GM19395 (cell line): ENCODE results near the gene CRTC3.
"Not testable (repeated sequence)": the region's sequence is repeated elsewhere in the genome, so short reads cannot be mapped to it uniquely, and the experiment has no call there.

Source experiments
- ATAC-seq: cut with Tn5 transposase; IDR thresholded peaks from one replicate; pipeline ENCODE4 v1.9.1; 2021; ENCODE audit warnings: mild to moderate bottlenecking, moderate library complexity; ENCODE audit not compliant: unreplicated experiment

CRTC3 gene

DNA sequence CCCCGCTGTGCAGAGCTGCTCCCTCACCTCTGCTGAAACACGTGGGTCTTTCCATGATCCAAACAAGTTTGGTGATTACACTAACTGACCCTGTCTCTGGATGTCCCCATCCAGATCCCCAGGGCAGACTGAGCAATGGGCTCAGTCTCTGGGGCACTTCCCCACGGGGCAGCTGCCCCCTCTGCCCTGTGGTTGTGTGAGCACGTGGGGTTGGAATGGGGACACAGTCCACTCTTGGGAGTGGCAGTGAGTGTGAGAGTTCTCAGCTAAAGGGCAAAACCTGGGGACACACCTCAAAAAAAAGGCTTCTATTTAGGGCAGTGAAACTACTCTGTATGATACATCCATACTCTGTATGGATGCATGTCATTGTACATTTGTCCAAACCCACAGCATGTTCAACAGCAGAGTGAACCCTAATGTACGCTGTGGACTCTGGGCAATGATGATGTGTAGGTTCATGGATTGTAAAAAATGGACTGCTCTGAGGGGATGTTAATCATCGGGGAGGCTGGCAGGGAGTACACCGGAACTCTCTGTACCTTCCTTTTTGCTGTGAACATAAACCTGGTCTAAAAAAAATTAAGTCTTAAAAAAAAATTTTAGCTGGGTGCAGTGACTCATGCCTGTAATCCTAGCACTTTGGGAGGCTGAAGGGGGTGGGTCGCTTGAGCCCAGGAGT, 137.5 kb downstream of the CRTC3 start:
- ATAC-seq: no peak

DNA sequence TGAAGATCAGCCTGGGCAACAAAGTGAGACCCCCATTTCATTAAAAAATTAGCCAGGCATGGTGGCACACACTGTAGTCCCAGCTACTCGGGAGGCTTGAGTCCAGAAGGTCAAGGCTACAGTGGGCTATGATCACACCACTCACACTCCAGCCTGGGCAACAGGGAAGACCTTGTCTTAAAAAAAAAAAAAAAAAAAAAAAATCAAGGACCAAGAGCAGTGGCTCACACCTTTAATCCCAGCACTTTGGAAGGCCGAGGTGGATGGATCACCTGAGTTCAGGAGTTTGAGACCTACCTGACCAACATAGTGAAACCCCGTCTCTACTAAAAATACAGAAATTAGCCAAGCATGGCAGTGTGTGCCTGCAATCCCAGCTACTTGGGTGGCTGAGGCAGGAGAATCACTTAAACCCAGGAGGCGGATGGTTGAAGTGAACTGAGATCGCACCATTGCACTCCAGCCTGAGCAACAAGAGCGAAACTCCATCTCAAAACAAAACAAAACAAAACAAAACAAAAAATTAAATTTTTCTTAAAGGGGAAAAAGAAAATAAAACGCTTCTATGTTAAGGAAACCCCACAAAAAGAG, 138.1 kb downstream of the CRTC3 start:
- ATAC-seq: not testable (repeated sequence)

DNA sequence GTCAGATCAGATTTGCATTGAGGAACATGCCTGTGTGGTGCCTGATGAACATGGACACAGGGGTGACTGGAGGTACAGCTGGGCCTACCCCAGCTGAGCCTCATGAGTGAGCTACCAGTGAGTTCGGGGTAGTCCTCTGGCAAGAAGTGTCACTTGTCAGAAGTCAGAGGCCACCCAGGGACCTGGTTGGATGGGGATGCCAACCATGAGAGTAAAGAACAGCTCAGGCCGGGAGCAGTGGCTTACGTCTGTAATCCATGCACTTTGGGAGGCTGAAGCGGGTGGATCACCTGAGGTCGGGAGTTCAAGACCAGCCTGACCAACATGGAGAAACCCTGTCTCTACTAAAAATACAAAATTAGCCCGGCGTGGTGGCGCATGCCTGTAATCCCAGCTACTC, 140.9 kb downstream of the CRTC3 start:
- ATAC-seq: not testable (repeated sequence)

DNA sequence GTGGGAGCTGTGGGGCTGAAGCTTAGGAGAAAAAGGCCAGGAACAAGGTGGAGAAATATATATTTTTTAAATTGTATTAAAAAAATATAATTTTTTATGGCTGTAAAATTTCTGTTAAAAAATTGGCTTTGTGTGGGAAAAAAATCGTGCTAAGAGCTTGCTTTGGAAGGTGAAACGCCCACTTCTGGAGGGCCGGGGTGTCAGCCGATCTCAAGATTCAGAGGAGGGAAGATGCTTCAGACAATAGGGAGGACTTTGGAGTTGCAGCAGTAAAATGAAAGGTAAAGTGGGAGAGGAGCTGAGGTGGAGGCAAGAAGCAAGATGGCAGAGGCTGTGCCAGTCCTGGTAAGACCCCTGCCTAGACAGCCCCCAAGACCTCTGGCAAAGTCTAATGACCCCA, 141.5 kb downstream of the CRTC3 start:
- ATAC-seq: no peak

DNA sequence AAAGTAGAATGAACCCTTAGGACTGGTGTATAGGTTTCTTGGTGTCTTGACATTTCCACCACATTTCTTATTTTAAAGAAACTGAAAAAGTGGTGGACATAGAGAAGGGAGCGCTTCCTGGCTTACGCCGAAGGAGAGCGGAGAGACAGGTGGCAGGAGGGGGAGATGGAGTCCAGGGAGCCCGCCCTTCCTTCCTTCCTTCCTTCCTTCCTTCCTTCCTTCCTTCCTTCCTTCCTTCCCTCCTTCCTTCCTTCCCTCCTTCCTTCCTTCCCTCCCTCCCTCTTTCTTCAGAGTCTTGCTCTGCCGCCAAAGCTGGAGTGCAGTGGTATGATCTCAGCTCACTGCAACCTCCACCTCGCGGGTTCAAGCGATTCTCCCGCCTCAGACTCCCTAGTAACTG, 143.6 kb downstream of the CRTC3 start:
- not testable (repeated sequence) for ATAC-seq

DNA sequence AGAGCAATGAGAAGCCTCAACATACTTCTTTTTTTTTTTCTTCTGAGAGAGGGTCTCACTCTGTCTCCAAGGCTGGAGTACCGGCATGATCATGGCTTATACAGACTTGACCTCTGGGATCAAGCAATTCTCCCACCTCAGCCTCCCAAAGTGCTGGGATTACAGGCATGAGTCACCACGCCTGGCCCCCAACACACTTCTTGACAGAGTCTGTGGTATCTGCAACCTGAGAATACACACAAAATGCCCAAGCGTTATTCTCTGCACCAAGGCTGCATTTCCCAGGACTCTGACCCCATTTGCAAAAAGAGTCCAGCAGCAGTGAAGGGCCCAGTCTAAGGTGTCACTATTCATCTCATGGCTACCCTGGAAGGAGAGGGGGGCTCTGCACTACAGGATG, 144.8 kb downstream of the CRTC3 start:
- no peak for ATAC-seq

DNA sequence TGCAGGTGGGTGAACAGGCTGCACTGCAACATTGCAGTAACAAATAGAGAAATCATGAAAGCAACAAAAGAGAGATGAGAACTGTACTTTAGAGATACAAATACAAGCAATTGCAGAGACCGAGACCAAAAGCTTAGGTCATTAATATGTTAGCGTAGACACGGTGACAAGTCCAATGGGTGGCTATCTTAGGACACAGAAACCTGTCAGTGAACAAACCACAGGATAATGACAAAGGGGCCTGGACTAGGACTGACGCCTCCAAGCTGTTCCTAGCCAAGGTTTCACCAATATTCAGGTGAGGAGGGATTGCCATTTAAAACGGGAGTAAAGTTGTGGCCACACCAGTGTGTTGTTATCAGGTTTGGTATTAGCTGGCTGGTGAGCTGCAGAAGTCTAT, 145.7 kb downstream of the CRTC3 start:
- ATAC-seq: no peak

DNA sequence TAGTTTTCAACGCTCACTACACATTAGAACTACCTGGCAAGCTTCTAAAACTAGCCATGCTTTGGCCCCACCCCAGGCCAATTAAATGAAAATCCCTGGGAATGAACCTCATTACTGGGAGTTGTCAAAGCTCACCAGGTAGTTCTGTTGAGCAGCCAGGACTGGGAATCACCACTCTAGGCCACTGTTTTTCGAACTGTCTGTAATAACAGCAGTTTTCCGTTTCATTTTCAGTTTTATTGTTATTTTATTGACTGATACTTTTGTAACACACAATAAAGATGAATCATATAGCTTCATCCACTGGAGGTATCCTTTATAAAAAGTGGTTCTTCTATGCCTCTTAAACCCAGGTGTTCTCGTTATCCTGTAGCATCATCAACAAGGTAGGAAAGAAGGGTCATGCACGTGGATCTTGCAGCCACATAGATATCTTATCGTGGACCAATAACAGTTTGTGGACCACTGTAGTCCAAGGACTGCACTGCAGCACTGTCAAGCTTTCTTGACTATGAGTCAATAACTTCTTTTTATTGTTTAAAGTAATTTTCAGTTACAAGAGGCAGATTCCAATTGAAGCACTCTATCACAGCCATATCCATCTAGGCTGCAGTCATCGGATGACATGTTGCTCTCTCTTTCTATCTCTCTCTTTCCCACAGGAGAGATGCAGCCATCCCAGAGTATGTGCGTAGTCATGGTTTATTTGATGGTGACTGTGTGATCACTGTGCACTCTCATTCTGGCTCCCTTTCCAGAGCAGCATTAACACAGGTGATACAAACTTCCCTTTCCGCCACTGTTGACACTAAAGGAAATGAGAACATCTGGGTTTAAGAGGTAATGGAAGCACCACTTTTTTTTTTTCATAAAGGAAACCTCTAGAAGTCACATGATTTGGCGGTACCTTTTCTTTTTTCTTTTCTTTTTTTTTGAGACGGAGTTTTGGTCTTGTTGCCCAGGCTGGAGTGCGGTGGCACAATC, 148.4 kb downstream of the CRTC3 start:
- ATAC-seq: no peak

DNA sequence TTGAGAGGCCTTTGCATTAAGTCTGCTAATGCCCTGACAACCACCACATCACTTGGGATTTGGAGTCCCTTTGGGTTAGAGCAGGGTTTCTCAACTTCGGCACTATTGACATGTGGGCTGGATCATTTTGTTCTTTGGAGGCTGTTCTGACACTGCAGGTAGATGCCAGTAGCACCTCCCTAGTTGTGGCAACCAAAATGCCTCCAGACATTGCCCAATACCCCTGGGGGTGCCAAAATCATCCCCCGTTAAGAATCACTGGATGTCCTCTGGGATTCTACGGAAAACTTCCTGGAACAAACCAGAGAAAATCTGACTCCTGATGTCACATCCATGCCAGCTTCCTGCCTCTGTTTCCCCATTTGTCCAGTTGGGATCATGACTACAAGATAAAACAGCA, 150.2 kb downstream of the CRTC3 start:
- no peak for ATAC-seq

DNA sequence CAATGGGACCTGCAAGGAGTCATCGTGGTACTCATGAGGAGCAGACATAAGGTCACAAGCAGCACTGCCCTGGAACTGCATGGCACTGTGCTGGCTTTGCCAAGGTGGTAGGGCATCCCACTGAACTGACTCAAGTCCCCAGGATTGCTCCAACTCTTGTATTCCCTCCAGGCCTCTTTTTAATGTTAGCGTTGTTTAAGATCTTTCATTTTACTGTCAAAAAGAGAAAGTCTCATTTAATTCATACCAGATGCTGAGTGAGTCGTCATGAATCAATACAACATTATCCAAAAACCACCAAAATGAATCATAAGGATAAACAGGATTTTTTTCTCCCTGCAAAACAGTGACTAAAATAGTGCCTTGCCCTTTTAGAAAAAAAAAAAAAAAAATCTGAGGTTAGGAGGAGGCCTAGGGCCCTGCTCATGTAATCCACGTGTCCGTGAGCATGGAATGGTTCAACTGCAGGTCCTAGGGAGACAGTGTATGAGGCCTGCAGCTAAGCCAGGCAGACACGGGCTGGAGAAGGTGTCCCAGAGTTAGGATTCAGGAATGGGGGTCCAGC, 150.7 kb downstream of the CRTC3 start:
- ATAC-seq: no peak

DNA sequence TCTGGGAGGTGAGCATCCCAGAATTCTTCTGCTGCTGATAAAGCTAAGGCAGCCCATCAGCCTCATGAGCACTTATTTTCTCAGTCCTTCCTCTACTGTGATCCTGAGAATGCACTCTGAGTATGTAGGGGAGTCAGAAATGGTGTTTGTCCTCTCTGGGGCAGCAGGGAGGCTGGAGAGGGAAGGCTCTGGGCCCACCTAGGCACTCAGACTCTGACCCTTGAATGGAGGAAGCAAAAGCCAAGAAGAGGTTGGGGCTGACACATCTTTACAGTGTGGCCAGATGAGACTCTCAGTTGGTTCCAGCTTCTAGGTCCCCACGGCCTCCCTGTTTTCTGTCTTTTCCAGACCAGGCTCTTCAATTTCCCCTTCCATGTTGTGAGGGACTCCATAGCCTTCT, 151.3 kb downstream of the CRTC3 start:
- no peak for ATAC-seq

DNA sequence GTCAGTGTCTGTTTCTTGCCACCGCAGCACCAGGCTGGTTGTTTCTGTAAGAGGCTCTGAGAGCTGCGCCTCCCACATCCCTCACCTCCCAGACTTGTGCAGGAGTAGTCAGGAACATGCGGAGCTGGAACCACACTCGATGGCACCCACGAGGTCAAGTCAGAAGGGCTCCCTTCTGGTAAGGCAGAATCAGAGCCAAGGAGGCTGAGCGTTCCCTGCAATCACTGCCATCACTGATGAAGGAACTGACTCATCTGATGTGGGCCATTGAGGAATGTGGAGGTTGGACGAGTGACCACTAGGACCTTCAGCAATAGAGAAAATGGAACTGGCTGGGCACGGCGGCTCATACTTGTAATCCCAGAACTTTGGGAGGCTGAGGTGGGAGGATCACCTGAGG, 151.8 kb downstream of the CRTC3 start:
- no peak for ATAC-seq

DNA sequence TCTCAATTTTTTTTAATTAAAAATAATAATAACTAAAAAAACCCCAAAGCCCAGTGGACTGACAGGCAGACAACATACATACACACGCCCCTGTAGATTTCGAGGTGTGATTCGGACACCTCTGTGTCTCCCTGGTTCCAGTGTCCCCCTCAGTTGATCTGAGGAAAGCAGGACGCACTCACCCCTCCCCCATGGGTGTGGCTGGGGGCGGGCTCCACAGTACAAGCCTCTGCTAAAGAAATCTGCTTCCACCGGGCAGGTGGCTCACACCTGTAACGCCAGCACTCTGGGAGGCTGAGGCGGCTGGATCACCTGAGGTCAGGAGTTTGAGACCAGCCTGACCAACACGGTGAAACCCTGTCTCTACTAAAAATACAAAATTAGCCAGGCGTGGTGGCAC, 153.6 kb downstream of the CRTC3 start:
- no peak for ATAC-seq

DNA sequence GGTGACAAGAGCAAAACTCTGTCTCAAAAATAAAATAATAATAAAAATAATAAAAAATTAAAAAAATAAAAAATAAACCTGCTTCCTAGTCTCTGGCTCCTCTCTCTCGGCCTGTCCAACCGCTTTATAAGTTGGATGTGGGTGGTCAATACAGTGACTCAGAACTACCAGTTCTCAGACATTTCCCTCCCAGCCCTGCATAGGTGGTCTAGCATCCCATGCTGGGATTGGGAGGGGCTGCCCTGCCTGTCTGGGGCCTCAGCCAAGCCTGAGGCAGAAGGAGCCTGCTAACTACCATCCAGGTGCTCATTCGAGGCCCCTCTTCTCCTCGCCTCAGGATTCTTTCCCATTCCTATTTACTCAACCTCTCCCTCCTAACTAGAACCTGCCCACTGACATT, 154.2 kb downstream of the CRTC3 start:
- no peak for ATAC-seq

DNA sequence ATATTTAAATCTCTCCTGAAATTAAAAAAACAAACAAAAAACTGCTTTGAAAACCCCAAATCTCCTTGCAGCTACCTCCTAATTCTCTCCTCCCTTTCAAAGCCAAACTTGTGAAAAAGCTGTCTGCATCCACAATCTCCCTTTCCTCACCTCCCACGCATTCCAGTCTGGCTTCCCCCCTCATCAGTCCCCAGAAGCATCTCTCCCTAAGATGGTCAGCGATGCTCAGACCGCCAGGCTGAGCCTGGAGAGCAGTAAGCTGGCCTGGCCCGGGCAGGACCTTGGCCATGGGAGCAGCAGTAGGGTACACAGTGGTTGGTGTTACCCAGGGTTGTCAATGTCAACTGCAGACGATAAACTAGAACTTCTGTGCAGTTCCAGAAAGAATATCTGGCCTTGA, 154.6 kb downstream of the CRTC3 start:
- no peak for ATAC-seq

DNA sequence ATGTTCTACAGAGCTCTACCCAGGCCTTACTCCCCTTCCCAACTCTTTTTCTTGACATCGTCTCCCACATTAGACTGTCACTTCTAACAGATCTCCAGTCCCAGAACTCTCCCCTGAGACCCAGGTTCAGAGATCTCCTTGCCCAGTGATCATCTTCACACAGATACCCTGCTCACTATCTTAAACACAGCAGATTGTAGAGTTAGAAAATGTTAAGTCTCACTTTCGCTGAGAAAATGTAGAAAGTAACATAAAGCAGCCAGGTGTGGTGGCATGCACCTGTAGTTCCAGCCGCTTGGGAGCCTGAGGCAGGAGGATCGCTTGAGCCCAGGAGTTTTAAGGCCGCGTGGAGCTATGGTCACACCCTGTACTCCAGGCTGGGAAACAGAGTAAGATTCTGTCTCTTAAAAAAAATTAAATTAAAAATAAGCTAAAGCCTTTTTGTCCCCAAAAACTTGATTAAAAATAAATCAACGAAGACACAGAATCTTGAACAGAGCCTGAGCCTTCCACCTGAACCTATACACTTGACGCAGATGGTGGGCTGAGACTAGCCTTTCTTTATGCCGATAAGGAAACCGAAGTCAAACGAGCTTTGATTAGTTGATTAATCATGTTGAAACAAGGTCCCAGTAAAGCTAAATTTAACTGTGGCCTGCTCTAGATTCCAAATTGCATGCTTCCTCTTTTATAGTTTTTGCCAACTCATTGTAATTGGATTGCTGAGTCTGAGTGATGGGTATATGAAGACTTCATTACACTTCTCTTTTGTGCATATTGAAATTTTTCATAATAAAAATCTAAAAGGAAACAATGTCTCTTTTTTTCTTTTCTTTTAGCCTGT, 156.1 kb downstream of the CRTC3 start:
- peak; percentile 40 for ATAC-seq

DNA sequence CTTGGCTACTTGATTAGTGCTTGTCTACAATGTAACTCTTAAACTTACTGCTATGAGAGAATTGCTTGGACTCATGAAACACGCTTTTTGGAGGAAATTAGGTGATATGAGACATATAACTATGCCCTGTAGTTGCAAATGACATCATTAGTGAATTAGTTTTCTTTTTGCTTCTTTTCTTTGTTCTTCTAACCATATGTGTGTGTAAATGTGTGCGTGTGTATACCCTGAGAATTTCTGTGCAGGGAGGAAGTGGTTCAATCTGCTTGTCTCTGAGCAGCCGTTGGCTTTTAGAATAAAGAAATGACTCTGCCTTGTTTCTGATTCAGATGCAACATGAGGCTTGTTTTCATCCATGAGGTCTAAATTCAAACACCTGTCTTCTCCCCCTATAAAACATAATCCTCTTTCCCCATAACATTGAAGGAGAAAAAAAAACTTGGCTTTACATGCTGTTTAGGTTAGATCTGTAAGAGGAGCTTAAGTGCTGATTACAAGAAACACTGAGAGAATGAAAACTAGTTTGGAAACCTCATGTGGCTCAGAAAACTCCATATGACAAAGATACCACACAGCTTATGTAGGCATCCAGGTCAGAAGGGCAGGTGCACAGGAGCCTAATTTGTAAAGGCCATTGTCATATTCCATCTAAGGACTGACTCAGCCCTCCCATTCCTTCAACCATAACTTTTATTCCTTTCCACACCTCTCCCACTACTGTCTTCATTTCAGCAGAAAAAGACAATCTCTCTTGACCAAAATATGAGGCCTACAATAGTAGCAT, 156.9 kb downstream of the CRTC3 start:
- ATAC-seq: peak; percentile 89

DNA sequence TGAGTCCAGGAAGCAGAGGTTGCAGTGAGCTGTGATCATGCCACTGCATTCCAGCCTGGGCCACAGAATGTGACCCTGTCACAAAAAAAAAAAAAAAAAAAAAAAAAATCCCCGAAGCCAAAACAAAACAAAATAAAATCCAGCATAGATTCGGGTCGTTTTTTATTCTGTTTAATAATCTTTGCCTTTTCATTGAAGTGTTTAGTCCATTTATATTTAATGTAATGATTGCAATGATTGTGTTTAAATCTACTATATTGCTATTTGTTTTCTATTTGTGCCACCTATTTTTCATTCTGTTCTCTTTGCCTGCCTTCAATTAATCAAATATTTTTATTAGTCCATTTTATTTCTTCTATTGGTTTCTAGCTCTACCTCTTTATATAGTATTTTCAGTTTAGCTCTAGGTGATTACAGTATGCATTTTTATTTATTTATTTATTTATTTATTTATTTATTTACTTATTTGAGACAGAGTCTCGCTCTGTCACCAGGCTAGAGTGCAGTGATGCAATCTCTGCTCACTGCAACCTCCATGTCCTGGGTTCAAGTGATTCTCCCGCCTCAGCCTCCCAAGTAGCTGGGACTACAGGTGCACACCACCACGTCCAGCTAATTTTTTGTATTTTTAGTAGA, 159.7 kb downstream of the CRTC3 start:
- ATAC-seq: not testable (repeated sequence)

DNA sequence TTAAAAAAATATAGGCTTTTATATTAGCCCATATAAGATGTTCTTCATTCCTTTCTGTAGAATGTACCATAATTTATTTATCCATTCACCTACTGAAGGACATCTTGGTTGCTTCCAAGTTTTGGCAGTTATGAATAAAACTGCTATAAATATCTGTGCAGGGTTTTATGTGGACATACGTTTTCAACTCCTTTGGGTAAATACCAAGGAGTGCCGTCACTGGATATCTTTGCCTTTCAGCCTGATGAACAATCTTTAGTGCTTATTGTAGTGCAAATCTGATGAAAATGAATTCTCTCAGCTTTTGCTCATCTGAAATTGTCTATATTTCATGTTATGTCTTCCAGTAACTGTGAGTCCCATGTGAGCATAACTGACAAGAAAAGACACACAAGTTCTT, 160.9 kb downstream of the CRTC3 start:
- no peak for ATAC-seq
